Stimulated activated CD8-positive, alpha-beta memory T cell treated with anti-CD3 and anti-CD28 coated beads, Interleukin-15, amount 100 ng/mL, for 4 hours (primary cell): ENCODE measurements around the gene COL5A1.
"Not testable (repeated sequence)": the region's sequence is repeated elsewhere in the genome, so short reads cannot be mapped to it uniquely, and the experiment has no call there.

ENCODE experiments used
- DNase-seq, 2 donors: peaks; one replicate each; pipeline ENCODE4 v3.0.0-alpha.2; 2020; ENCODE audit warnings: low read depth in 2 of 2

The COL5A1 gene

GRCh38 chr9:134707731-134708671 is 66.4 kb downstream of the COL5A1 start:
- DNase-seq: no peak

GRCh38 chr9:134708672-134709038 is 67.1 kb downstream of the COL5A1 start:
- DNase-seq: no peak

- DNase-seq: no peak
These were observed 68.1 kb downstream of the COL5A1 start for GRCh38 chr9:134709512-134710270.

- DNase-seq: no peak
These were observed 68.6 kb downstream of the COL5A1 start for GRCh38 chr9:134710271-134710540.

GRCh38 chr9:134710901-134711300 is 69.3 kb downstream of the COL5A1 start:
- no peak for DNase-seq

GRCh38 chr9:134712243-134712642 is 70.6 kb downstream of the COL5A1 start:
- DNase-seq: no peak

GRCh38 chr9:134712926-134713325 is 71.3 kb downstream of the COL5A1 start:
- DNase-seq: no peak

- not testable (repeated sequence) for DNase-seq
These were observed 73.9 kb downstream of the COL5A1 start for GRCh38 chr9:134715536-134715935.

- DNase-seq: no peak
These were observed 74.5 kb downstream of the COL5A1 start for GRCh38 chr9:134716067-134716466.

- DNase-seq: no peak
These were observed 75.5 kb downstream of the COL5A1 start for GRCh38 chr9:134717056-134717455.

GRCh38 chr9:134717924-134718645 is 76.5 kb downstream of the COL5A1 start:
- no peak for DNase-seq

- DNase-seq: no peak
These were observed 77.7 kb downstream of the COL5A1 start for GRCh38 chr9:134719331-134719730.

GRCh38 chr9:134720136-134720753 is 78.6 kb downstream of the COL5A1 start:
- DNase-seq: no peak

GRCh38 chr9:134720796-134721195 is 79.2 kb downstream of the COL5A1 start:
- no peak for DNase-seq

GRCh38 chr9:134721344-134721743 is 79.7 kb downstream of the COL5A1 start:
- no peak for DNase-seq

GRCh38 chr9:134722120-134722701 is 80.6 kb downstream of the COL5A1 start:
- DNase-seq: no peak

GRCh38 chr9:134723037-134723436 is 81.4 kb downstream of the COL5A1 start:
- DNase-seq: no peak

- DNase-seq: no peak
These were observed 82.0 kb downstream of the COL5A1 start for GRCh38 chr9:134723491-134724190.

GRCh38 chr9:134724202-134724911 is 82.8 kb downstream of the COL5A1 start:
- DNase-seq: no peak

- no peak for DNase-seq
These were observed 83.5 kb downstream of the COL5A1 start for GRCh38 chr9:134724912-134725604.
